Gastroesophageal sphincter (tissue), 3 donors: ENCODE results near the gene SCARB1.

Source experiments
- CTCF ChIP-seq, 4 experiments: fragments of 200-600 bp in 2 of 4; fragments of 450-650 bp in 2 of 4; sonication (generic) in 1 of 4; IDR thresholded peaks; one replicate each; pipeline ENCODE4 v1.5.1; 2017 to 2019; ENCODE audit warnings: antibody characterized with exemption in 4 of 4, mild to moderate bottlenecking in 2 of 4, moderate library complexity in 2 of 4
- POLR2A ChIP-seq, 2 donors: fragments of 450-650 bp; IDR thresholded peaks; one replicate each; pipeline ENCODE4 v1.6.1; 2017; ENCODE audit warnings: antibody characterized with exemption in 2 of 2, mild to moderate bottlenecking in 2 of 2, moderate library complexity in 1 of 2
- POLR2AphosphoS5 ChIP-seq: sonication (generic); formaldehyde crosslinking; IDR thresholded peaks from one replicate; pipeline ENCODE4 v1.6.1; 2017; ENCODE audit warnings: antibody characterized with exemption

- TF ChIP-seq POLR2A (IDR thresholded peaks at IDR 0.05) (no peak), CTCF (IDR thresholded peaks at IDR 0.05) (no peak), POLR2AphosphoS5 (no peak)
These were observed 14.3 kb downstream of the SCARB1 start for GRCh38 chr12:124849382-124849781.
